ENCODE measurements around the gene CTNNA3.

Gene CTNNA3

GRCh38 chr10:67098461-67098860 is 597.5 kb downstream of the CTNNA3 start:
- no peak overlapping the region for H3K4me3 ChIP-seq (ENCODE audit: low read length)
- DNase-seq (ENCODE audit: low read depth, low spot score) = no peak

GRCh38 chr10:67095531-67095930 is 600.5 kb downstream of the CTNNA3 start:
- DNase-seq (ENCODE audit: low read depth, low spot score) = no peak
- no peak overlapping the region for H3K4me3 ChIP-seq (ENCODE audit: low read length)

GRCh38 chr10:67088036-67088435 is 608.0 kb downstream of the CTNNA3 start:
- DNase-seq (ENCODE audit: low read depth, low spot score) = no peak
- no peak overlapping the region for H3K4me3 ChIP-seq (ENCODE audit: low read length)

- H3K4me3 ChIP-seq (ENCODE audit: low read length) = no peak overlapping the region
- no peak for DNase-seq (ENCODE audit: low read depth, low spot score)
Observed at GRCh38 chr10:67087135-67087425, 608.9 kb downstream of the CTNNA3 start.

GRCh38 chr10:67086327-67087134 is 609.5 kb downstream of the CTNNA3 start:
- no peak overlapping the region for H3K4me3 ChIP-seq (ENCODE audit: low read length)

GRCh38 chr10:67079126-67079525 is 616.9 kb downstream of the CTNNA3 start:
- no peak for DNase-seq (ENCODE audit: low read depth, low spot score)
- H3K4me3 ChIP-seq (ENCODE audit: low read length) = no peak overlapping the region

More at GRCh38 chr10:67086327-67087134, 609.5 kb downstream of the CTNNA3 start:
- DNase-seq (ENCODE audit: low read depth, low spot score) = no peak

GRCh38 chr10:67077376-67077775 is 618.6 kb downstream of the CTNNA3 start:
- no peak overlapping the region for H3K4me3 ChIP-seq (ENCODE audit: low read length)
- DNase-seq (ENCODE audit: low read depth, low spot score) = no peak

GRCh38 chr10:67076144-67076543 is 619.9 kb downstream of the CTNNA3 start:
- no peak overlapping the region for H3K4me3 ChIP-seq (ENCODE audit: low read length)
- DNase-seq (ENCODE audit: low read depth, low spot score) = no peak

- H3K4me3 ChIP-seq (ENCODE audit: low read length) = no peak overlapping the region
- DNase-seq (ENCODE audit: low read depth, low spot score) = no peak
Observed at GRCh38 chr10:67075491-67075971, 620.5 kb downstream of the CTNNA3 start.

GRCh38 chr10:67072654-67073053 is 623.3 kb downstream of the CTNNA3 start:
- H3K4me3 ChIP-seq (ENCODE audit: low read length) = no peak overlapping the region
- no peak for DNase-seq (ENCODE audit: low read depth, low spot score)

GRCh38 chr10:67050415-67050814 is 645.6 kb downstream of the CTNNA3 start:
- no peak overlapping the region for H3K4me3 ChIP-seq (ENCODE audit: low read length)
- DNase-seq (ENCODE audit: low read depth, low spot score) = no peak

- no peak overlapping the region for H3K4me3 ChIP-seq (ENCODE audit: low read length)
- no peak for DNase-seq (ENCODE audit: low read depth, low spot score)
Observed at GRCh38 chr10:67049988-67050387, 646.0 kb downstream of the CTNNA3 start.

- no peak overlapping the region for H3K4me3 ChIP-seq (ENCODE audit: low read length)
- DNase-seq (ENCODE audit: low read depth, low spot score) = no peak
Observed at GRCh38 chr10:67046507-67046906, 649.5 kb downstream of the CTNNA3 start.

- no peak for DNase-seq (ENCODE audit: low read depth, low spot score)
- H3K4me3 ChIP-seq (ENCODE audit: low read length) = no peak overlapping the region
Observed at GRCh38 chr10:67045404-67045803, 650.6 kb downstream of the CTNNA3 start.

- no peak overlapping the region for H3K4me3 ChIP-seq (ENCODE audit: low read length)
- no peak for DNase-seq (ENCODE audit: low read depth, low spot score)
Observed at GRCh38 chr10:67043041-67043440, 653.0 kb downstream of the CTNNA3 start.

GRCh38 chr10:67036808-67037207 is 659.2 kb downstream of the CTNNA3 start:
- DNase-seq (ENCODE audit: low read depth, low spot score) = no peak
- no peak overlapping the region for H3K4me3 ChIP-seq (ENCODE audit: low read length)

GRCh38 chr10:67033878-67034277 is 662.1 kb downstream of the CTNNA3 start:
- H3K4me3 ChIP-seq (ENCODE audit: low read length) = no peak overlapping the region
- no peak for DNase-seq (ENCODE audit: low read depth, low spot score)

GRCh38 chr10:67022099-67022498 is 673.9 kb downstream of the CTNNA3 start:
- H3K4me3 ChIP-seq (ENCODE audit: low read length) = no peak overlapping the region
- no peak for DNase-seq (ENCODE audit: low read depth, low spot score)

GRCh38 chr10:67017218-67017617 is 678.8 kb downstream of the CTNNA3 start:
- DNase-seq (ENCODE audit: low read depth, low spot score) = peak; percentile 9
- no peak overlapping the region for H3K4me3 ChIP-seq (ENCODE audit: low read length)

GRCh38 chr10:67015225-67015624 is 680.8 kb downstream of the CTNNA3 start:
- DNase-seq (ENCODE audit: low read depth, low spot score) = no peak
- H3K4me3 ChIP-seq (ENCODE audit: low read length) = no peak overlapping the region

- DNase-seq (ENCODE audit: low read depth, low spot score) = no peak
- H3K4me3 ChIP-seq (ENCODE audit: low read length) = no peak overlapping the region
Observed at GRCh38 chr10:67011981-67012380, 684.0 kb downstream of the CTNNA3 start.
